Neural progenitor cell (in vitro differentiated cells): Measurements from ENCODE around the gene USH1G.

ENCODE experiments used
- CTCF ChIP-seq: fragments of 200-600 bp; sonication (generic); IDR thresholded peaks from 2 replicates; pipeline ENCODE4 v1.5.1; 2017; ENCODE audit warnings: antibody characterized with exemption, mild to moderate bottlenecking
- EZH2 ChIP-seq: fragments of 200-600 bp; sonication (generic); IDR thresholded peaks from 2 replicates; pipeline ENCODE4 v1.6.1; 2017; ENCODE audit warnings: antibody characterized with exemption, mild to moderate bottlenecking, moderate library complexity
- EZH2phosphoT487 ChIP-seq: fragments of 200-600 bp; sonication (generic); IDR thresholded peaks from 2 replicates; pipeline ENCODE4 v1.6.1; 2017; ENCODE audit warnings: antibody characterized with exemption

- TF ChIP-seq CTCF (no peak), EZH2phosphoT487 (no peak), EZH2 (no peak)
Measured at GRCh38 chr17:74922694-74923537, at the start of gene USH1G.
